ENCODE results near the gene HLCS. TPM values are rescaled to one million over a fixed set of nuclear protein-coding genes. Genes with fewer than 3 reads are reported as not detected.

The HLCS gene
- total RNA-seq, 1 donor = 59.7 TPM

DNA sequence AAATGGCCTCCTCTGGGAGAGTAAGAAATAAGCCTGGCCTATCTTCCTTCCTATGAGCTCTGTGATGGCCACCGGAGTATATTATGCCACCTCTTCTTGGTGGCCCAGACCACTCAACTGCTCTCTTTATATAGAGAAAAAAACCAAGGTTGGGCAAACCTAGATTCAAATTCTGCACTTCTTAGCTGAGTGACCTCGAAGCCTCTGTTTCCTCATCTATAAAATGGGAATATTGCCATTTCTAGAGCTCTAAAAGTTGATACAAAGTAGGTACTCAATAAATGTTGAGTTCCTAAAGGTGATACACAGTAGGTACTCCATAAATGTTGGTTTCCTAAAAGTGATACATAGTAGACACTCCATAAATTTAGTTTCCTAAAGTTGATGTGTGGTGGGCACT is 120.7 kb downstream of the HLCS start:
- Histone ChIP-seq H3K4me3 (ENCODE audit: insufficient read depth, low read length) (no peak overlapping the region), H3K4me2 (ENCODE audit: insufficient read depth, low read length) (no peak overlapping the region), H3K36me3 (ENCODE audit: insufficient read depth, low read length) (no peaks in the 10 kb centered on the region), H3K4me1 (ENCODE audit: insufficient read depth, low read length) (peaks cover 18% of the 10 kb centered on the region), H3K9me3 (ENCODE audit: low read depth, low read length) (no peaks in the 10 kb centered on the region), H3K27me3 (ENCODE audit: insufficient read depth, low read length) (no peaks in the 10 kb centered on the region), H3K79me2 (ENCODE audit: insufficient read depth, low read length) (no peaks in the 10 kb centered on the region), H4K20me1 (ENCODE audit: insufficient read depth, low read length) (no peaks in the 10 kb centered on the region), H3K27ac (ENCODE audit: low read depth, low read length) (no peak overlapping the region), H2AFZ (ENCODE audit: low read length) (no peak overlapping the region)
- no peak for TF ChIP-seq CTCF (IDR thresholded peaks at IDR 0.05; ENCODE audit: extremely low read depth, low read depth, low read length)
- no peak for DNase-seq (ENCODE audit: insufficient read length, low spot score, missing footprints)

DNA sequence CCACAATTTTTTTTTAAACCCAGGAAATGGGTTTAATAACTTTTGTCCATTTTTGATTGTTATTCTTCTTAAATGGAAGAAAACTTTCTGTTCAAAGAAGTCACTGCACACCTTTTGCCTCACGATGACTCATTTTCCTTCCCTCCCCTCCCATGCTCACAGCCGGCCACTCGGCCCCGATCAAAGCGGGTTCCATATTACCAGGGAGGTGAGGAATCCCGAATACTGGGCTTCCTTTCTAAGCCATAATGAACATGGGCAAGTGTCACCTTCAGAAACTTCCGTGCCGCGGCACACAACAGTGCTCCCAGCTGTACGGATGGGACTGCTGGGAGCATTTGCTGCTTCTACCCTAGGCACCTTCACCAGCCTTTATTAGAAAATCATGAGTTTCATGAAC is 121.4 kb downstream of the HLCS start:
- no peak for DNase-seq (ENCODE audit: insufficient read length, low spot score, missing footprints)
- H3K4me2 ChIP-seq (ENCODE audit: insufficient read depth, low read length) = no peak overlapping the region
- no peak overlapping the region for H3K27ac ChIP-seq (ENCODE audit: low read depth, low read length)
- TF ChIP-seq CTCF (IDR thresholded peaks at IDR 0.05; ENCODE audit: extremely low read depth, low read depth, low read length) = no peak
- H3K4me3 ChIP-seq (ENCODE audit: insufficient read depth, low read length) = no peak overlapping the region
- H4K20me1 ChIP-seq (ENCODE audit: insufficient read depth, low read length) = no peaks in the 10 kb centered on the region
- H3K27me3 ChIP-seq (ENCODE audit: insufficient read depth, low read length) = no peaks in the 10 kb centered on the region
- H2AFZ ChIP-seq (ENCODE audit: low read length) = no peak overlapping the region
- H3K9me3 ChIP-seq (ENCODE audit: low read depth, low read length) = no peaks in the 10 kb centered on the region
- H3K79me2 ChIP-seq (ENCODE audit: insufficient read depth, low read length) = no peaks in the 10 kb centered on the region
- no peaks in the 10 kb centered on the region for H3K36me3 ChIP-seq (ENCODE audit: insufficient read depth, low read length)
- H3K4me1 ChIP-seq (ENCODE audit: insufficient read depth, low read length) = peaks cover 16% of the 10 kb centered on the region

GRCh38 chr21:36841866-36842265 is 124.6 kb downstream of the HLCS start:
- DNase-seq (ENCODE audit: insufficient read length, low spot score, missing footprints) = peak; percentile 60
- H3K4me2 ChIP-seq (ENCODE audit: insufficient read depth, low read length) = no peak overlapping the region

DNA sequence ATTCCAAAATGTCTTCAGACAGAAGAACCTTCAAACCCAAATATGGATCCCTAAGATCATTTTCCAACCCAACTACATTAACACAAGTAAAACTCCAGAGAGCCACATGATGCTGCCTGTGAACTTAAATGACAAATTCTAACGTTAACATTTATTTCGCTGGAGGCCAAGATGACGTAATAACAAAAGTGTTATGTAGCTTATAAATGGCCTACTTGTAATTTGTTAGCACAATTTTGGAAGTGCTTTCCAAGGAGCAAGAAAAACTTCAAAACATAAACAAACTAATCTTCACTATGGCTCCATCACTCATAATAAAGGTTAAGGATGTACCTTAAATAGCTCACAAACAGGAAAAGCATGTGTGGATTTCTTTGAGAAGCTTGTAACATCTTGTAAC is 126.7 kb downstream of the HLCS start:
- no peak for DNase-seq (ENCODE audit: insufficient read length, low spot score, missing footprints)
- no peak for TF ChIP-seq CTCF (IDR thresholded peaks at IDR 0.05; ENCODE audit: extremely low read depth, low read depth, low read length)
- H3K27me3 ChIP-seq (ENCODE audit: insufficient read depth, low read length) = no peaks in the 10 kb centered on the region
- H3K4me2 ChIP-seq (ENCODE audit: insufficient read depth, low read length) = peak overlapping the region; percentile 58
- H3K4me3 ChIP-seq (ENCODE audit: insufficient read depth, low read length) = no peak overlapping the region
- H3K27ac ChIP-seq (ENCODE audit: low read depth, low read length) = peak overlapping the region; percentile 79
- peaks cover 10% of the 10 kb centered on the region for H3K4me1 ChIP-seq (ENCODE audit: insufficient read depth, low read length)
- H3K9me3 ChIP-seq (ENCODE audit: low read depth, low read length) = no peaks in the 10 kb centered on the region
- no peaks in the 10 kb centered on the region for H4K20me1 ChIP-seq (ENCODE audit: insufficient read depth, low read length)
- no peaks in the 10 kb centered on the region for H3K79me2 ChIP-seq (ENCODE audit: insufficient read depth, low read length)
- no peak overlapping the region for H2AFZ ChIP-seq (ENCODE audit: low read length)
- no peaks in the 10 kb centered on the region for H3K36me3 ChIP-seq (ENCODE audit: insufficient read depth, low read length)

More at GRCh38 chr21:36841866-36842265, 124.6 kb downstream of the HLCS start:
- Histone ChIP-seq H4K20me1 (ENCODE audit: insufficient read depth, low read length) (no peaks in the 10 kb centered on the region), H2AFZ (ENCODE audit: low read length) (no peak overlapping the region), H3K79me2 (ENCODE audit: insufficient read depth, low read length) (no peaks in the 10 kb centered on the region), H3K27me3 (ENCODE audit: insufficient read depth, low read length) (no peaks in the 10 kb centered on the region), H3K4me3 (ENCODE audit: insufficient read depth, low read length) (no peak overlapping the region), H3K4me1 (ENCODE audit: insufficient read depth, low read length) (peaks cover 14% of the 10 kb centered on the region), H3K36me3 (ENCODE audit: insufficient read depth, low read length) (no peaks in the 10 kb centered on the region), H3K27ac (ENCODE audit: low read depth, low read length) (no peak overlapping the region), H3K9me3 (ENCODE audit: low read depth, low read length) (no peaks in the 10 kb centered on the region)
- no peak for TF ChIP-seq CTCF (IDR thresholded peaks at IDR 0.05; ENCODE audit: extremely low read depth, low read depth, low read length)

All from osteoblast (primary cell).